Measurements from ENCODE around the gene ZNF79.

ZNF79 gene

DNA sequence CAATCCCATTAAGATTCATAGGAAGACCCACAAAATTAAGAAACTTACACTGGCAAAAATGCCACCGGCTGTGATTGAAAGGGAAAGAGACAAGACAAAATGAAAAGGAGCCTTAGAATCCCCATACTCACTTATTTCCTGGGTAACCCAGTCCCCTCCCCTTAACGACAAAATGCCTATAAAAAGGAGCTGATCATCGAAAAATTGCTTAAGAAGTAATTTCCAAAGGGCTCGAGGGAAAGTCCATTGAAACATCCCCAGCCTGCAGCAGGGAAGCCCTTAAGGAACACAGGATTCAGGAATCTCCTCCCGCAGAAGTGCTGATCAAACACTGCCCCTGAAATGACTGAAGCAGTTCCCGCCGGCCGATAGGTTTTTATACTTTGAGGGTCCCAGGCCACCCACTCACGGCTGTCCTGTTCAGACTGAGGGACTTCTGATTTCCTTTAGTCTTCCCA lies 677 bp upstream of the ZNF79 start:
- peak overlapping the region; percentile 97 for H3K4me3 ChIP-seq (ENCODE audit: low read depth, low read length)
- TF ChIP-seq CTCF (IDR thresholded peaks at IDR 0.05; ENCODE audit: borderline replicate concordance, insufficient read depth, low read depth, low read length) = no peak

GRCh38 chr9:127424676-127424999 lies 456 bp downstream of the ZNF79 start:
- TF ChIP-seq CTCF (IDR thresholded peaks at IDR 0.05; ENCODE audit: borderline replicate concordance, insufficient read depth, low read depth, low read length) = no peak
- H3K4me3 ChIP-seq (ENCODE audit: low read depth, low read length) = peak overlapping the region; percentile 97

- no peak for TF ChIP-seq CTCF (IDR thresholded peaks at IDR 0.05; ENCODE audit: borderline replicate concordance, insufficient read depth, low read depth, low read length)
- H3K4me3 ChIP-seq (ENCODE audit: low read depth, low read length) = no peak overlapping the region
These were observed 2.6 kb downstream of the ZNF79 start for GRCh38 chr9:127426756-127427155.

DNA sequence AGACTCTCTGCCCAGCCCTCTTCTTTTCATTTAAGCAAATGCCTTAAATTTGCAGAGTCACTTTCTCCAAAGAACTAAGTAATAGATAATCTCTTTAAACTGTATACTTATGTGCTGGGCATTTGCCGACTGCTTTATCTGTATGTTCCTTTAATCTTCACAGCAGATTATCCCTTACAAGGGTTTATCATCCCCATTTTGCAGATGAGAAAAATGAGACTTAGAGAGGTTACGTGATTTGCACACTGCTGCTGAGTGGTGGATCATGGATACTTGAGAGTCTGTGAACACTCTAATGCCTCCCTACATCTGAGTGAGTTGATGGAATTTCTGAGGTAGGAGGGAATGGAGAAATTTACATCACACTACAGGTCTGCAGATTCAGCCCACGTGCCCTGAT lies 4.2 kb downstream of the ZNF79 start:
- H3K4me3 ChIP-seq (ENCODE audit: low read depth, low read length) = no peak overlapping the region
- TF ChIP-seq CTCF (IDR thresholded peaks at IDR 0.05; ENCODE audit: borderline replicate concordance, insufficient read depth, low read depth, low read length) = no peak

DNA sequence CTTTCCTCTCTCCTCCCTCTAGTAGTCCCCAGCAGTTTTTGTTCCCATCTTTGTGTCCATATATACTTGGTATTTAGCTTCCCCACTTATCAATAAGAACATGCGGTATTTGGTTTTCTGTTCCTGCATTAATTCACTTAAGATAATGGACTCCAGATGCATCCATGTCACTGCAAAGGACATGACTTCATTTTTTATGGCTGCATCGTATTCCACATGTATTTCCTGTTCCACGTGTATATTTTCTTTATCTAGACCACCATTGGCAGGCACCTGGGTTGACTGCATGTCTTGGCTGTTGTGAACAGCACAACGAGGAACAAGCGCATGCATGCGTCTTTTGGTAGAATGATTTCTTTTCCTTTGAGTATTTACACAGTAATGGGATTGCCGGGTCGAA lies 6.2 kb downstream of the ZNF79 start:
- TF ChIP-seq CTCF (IDR thresholded peaks at IDR 0.05; ENCODE audit: borderline replicate concordance, insufficient read depth, low read depth, low read length) = no peak

DNA sequence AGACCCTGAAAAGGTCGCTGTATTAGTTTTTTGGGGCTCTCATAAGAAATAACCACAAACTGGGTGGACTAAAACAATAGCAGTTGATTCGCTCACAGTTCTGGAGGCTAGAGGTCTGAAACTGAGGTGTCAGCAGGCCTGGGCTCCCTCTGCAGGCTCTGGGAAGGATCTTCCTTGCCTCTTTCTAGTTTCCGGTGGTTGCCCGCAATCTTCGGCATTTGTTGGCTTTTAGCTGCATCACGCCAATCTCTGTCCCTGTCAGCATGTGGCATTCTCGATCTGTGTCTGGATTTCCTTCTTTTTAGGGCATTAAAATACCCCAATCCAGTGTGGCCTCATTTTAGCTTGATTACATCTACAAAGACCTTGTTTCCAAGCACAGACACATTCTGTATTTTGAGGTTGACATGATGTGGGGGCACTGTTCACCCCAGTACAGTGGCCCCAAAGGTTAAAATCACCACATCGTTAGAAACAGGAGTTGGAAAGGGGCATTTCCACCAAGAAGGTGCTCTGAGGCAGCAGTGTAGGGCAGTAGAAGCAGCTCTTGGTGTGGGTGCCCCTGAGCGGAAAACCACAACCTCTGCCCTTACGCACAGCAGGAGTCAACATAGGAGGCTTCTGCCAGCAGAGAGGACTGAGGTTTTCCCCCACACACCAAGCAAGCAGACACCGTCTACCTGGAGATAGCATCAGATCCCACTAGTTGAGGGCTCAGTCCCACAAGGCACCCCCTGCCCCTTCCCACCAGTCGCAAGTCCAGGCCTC lies 13.5 kb downstream of the ZNF79 start:
- TF ChIP-seq CTCF (IDR thresholded peaks at IDR 0.05; ENCODE audit: borderline replicate concordance, insufficient read depth, low read depth, low read length) = no peak
- H3K4me3 ChIP-seq (ENCODE audit: low read depth, low read length) = no peak overlapping the region

More for the DNA sequence above, 6.2 kb downstream of the ZNF79 start:
- H3K4me3 ChIP-seq (ENCODE audit: low read depth, low read length) = no peak overlapping the region

DNA sequence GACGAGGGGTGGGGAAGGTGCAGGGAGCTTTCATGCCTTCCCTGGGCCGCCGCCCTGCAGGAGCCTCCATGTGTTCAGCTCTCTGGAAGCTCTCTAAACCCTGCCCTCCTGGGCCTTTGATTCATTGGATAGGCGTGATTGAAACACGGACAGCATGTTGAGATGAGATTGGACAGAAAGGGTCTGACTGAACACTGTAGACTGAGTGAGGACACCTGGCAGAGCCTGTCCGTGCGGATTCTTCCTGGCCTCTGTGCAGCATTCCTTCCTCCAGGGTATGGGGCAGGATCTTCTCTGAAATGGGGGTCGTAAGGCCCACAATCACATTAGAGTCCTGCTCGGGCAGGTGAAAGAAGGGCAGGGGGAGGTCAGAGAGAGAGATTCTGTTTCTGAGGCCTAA lies 14.2 kb downstream of the ZNF79 start:
- no peak overlapping the region for H3K4me3 ChIP-seq (ENCODE audit: low read depth, low read length)
- no peak for TF ChIP-seq CTCF (IDR thresholded peaks at IDR 0.05; ENCODE audit: borderline replicate concordance, insufficient read depth, low read depth, low read length)
